ENCODE measurements around the gene STAT5B.

Gene STAT5B

DNA sequence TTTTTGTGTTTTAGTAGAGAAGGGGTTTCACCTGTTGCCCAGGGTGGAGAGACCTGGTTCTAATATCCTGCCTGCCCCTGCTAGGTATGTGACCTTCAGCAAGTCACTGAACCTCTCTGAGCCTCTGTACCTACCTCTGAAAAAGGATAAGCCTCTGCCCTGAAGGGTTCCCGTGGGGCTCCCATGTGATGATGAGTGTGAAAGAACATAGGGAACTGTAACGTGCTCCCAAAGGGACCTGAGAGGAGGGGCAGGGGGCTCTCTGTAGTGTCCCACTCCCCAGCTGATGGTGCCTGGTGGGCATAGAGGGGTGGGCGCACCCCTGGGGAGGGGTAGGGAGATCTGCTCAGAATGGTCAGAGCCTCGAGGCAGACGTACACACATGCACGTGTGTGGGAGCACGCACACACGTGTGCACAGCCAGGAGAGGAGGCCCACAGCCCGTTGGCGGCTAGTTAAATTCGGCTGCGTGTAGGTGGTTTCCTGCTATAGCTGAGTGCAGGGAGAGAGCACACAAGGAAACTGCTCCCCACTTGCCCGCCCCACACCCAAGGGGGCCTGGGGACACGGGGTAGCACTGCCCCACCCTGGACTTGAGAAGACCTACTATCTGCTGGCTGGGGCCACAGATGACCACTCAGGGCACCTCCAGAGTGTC lies 101.9 kb downstream of the STAT5B start:
- DNase-seq = no peak

GRCh38 chr17:42171831-42172230 lies 104.4 kb downstream of the STAT5B start:
- DNase-seq = no peak

GRCh38 chr17:42169351-42169750 lies 106.8 kb downstream of the STAT5B start:
- DNase-seq = no peak

- no peak for DNase-seq
Measured at GRCh38 chr17:42167807-42168206, 108.4 kb downstream of the STAT5B start.

- DNase-seq = no peak
Measured at GRCh38 chr17:42166196-42166763, 109.9 kb downstream of the STAT5B start.

- DNase-seq = no peak
Measured at GRCh38 chr17:42165751-42166150, 110.4 kb downstream of the STAT5B start.

GRCh38 chr17:42163696-42164407 lies 112.3 kb downstream of the STAT5B start:
- no peak for DNase-seq

DNA sequence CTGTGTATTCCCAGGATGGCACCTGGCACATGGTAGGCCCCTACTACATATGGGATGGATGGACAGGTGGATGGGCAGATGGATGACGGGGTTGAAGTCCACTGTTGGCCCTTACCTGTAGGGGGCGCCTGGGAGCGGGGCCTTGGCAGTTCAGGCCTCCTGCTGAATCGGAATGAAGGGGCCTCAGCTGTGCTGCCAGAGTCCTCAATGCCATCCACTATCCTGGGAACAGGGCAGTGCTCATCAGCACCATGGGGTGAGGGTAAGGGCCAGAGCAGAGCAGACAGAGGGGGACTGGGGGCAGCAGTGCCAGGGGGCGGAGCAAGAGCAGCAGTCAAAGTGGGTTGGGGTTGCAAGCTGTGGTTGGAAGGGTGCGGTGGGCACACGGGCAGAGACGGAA lies 113.1 kb downstream of the STAT5B start:
- peak; percentile 28 for DNase-seq

GRCh38 chr17:42160531-42160910 lies 115.7 kb downstream of the STAT5B start:
- no peak for DNase-seq

DNA sequence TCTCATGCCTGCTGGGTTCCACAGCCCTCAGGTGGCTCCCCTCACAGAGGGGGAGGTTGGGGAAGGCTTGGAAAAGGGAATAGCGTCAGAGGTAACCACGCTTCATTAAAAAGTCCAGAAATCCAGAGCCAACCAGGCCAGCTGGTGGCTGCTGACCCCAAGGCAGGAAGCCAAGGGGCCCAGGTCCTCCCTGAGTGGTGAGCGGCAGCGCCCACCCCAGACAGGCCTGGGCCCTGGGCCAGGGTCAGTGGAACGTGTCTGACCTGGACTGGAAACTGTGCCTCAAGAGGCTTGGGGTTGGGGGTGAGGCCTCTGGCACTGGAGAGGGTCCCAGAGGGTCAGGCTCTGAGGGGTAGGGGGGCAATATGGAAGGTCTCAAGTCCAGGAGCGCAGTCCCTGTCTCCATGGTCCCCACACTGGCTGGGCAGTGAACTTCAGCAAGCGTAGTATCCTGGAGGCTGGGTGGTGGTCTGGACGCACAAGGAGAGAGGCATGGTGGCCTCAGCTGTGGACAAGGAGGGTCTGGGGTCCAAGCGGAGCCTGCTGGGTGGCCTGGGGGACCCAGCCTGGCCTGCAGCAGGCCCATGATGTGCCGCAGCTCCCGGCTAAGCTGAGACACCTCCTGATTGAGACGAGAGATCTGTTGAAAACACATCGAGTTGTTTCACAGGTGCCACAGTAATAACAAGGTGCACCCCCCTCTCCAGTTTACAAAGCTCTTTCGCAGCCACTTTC lies 116.2 kb downstream of the STAT5B start:
- DNase-seq = no peak

DNA sequence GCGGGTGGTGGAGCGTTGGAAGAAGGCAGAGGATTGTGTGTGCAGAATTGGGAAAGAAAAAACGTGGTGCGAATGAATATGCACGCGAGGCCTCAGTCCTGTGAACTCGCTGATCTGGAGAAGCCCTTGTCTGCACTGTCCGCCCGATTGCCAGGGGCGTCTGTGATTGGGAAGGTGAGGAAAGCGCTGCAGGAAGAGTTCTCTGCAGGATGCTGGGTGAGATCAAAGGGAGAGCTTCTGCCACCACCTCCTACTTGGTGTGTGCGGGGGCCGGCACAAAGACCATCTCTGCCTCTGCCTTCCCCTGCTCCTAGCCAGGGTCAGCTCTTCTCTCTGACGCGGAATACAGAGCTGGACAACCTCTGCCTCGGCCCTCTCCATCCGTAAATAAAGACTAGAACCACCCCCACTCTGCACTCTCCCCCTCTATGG lies 120.6 kb downstream of the STAT5B start:
- DNase-seq = no peak

- DNase-seq = peak; percentile 28
Measured at GRCh38 chr17:42153919-42154742, 122.1 kb downstream of the STAT5B start.

Measured in CD4-positive, alpha-beta T cell treated with Interleukin-21 for 1 hour (primary cell).